HepG2 (cell line): ENCODE data around the gene IWS1. TPM values are rescaled to one million over a fixed set of nuclear protein-coding genes. Genes with fewer than 3 reads are reported as not detected.

Experiments
- ATF1 ChIP-seq: IDR thresholded peaks from 2 replicates; pipeline ENCODE4 v1.6.1; 2016; ENCODE audit warnings: mild to moderate bottlenecking, control low read depth
- ATF4 ChIP-seq, 2 experiments: fragments of 450-650 bp in 1 of 2; sonication (generic) in 1 of 2; formaldehyde crosslinking; IDR thresholded peaks; 2 replicates each; pipeline versions ENCODE4 v1.5.0 to v1.8.0; 2020 to 2022; ENCODE audit warnings: mild to moderate bottlenecking in 1 of 2, missing genetic modification reagents in 1 of 2
- ATRX ChIP-seq: sonication (generic); formaldehyde crosslinking; IDR thresholded peaks from 2 replicates; pipeline ENCODE4 v1.4.0; 2020; ENCODE audit warnings: missing genetic modification reagents, borderline replicate concordance
- DPF2 ChIP-seq: sonication (generic); formaldehyde crosslinking; IDR thresholded peaks from 2 replicates; pipeline ENCODE4 v1.4.0; 2020; ENCODE audit warnings: mild to moderate bottlenecking, low read depth, missing genetic modification reagents, borderline replicate concordance
- KAT2B ChIP-seq: fragments of 150-350 bp; IDR thresholded peaks from 2 replicates; pipeline ENCODE4 v1.6.1; 2014; ENCODE audit warnings: low read depth, low read length, borderline replicate concordance
- PCBP1 ChIP-seq: fragments of 200-400 bp; formaldehyde crosslinking; IDR thresholded peaks from 2 replicates; pipeline ENCODE4 v1.6.1; 2017; ENCODE audit warnings: mild to moderate bottlenecking, low read depth, low read length, borderline replicate concordance
- ZBTB39 ChIP-seq: sonication (generic); formaldehyde crosslinking; IDR thresholded peaks from 2 replicates; pipeline ENCODE4 v1.5.0; 2020; ENCODE audit warnings: missing genetic modification reagents
- ZNF12 ChIP-seq: sonication (generic); formaldehyde crosslinking; IDR thresholded peaks from 2 replicates; pipeline ENCODE4 v1.5.0; 2020; ENCODE audit warnings: missing genetic modification reagents
- ZNF383 ChIP-seq: sonication (generic); formaldehyde crosslinking; IDR thresholded peaks from 2 replicates; pipeline ENCODE4 v1.4.0; 2020; ENCODE audit warnings: missing genetic modification reagents, mild to moderate bottlenecking, borderline replicate concordance
- ZNF639 ChIP-seq: conservative IDR thresholded peaks from 2 replicates; pipeline ENCODE4 v1.6.1; 2018; ENCODE audit warnings: missing genetic modification reagents
- ZNF704 ChIP-seq: sonication (generic); formaldehyde crosslinking; IDR thresholded peaks from 2 replicates; pipeline ENCODE4 v1.8.1; 2023; ENCODE audit warnings: mild to moderate bottlenecking, inconsistent platforms, moderate library complexity, missing genetic modification reagents, borderline replicate concordance
- ZNF746 ChIP-seq: sonication (generic); formaldehyde crosslinking; IDR thresholded peaks from 2 replicates; pipeline ENCODE4 v1.8.0; 2022; ENCODE audit warnings: mild to moderate bottlenecking, missing genetic modification reagents
- ZNF784 ChIP-seq: sonication (generic); formaldehyde crosslinking; IDR thresholded peaks from 2 replicates; pipeline ENCODE4 v1.5.1; 2020; ENCODE audit warnings: missing genetic modification reagents, mild to moderate bottlenecking, borderline replicate concordance
- ZSCAN21 ChIP-seq: sonication (generic); formaldehyde crosslinking; IDR thresholded peaks from 2 replicates; pipeline ENCODE4 v1.8.0; 2022; ENCODE audit warnings: mild to moderate bottlenecking, missing genetic modification reagents, moderate library complexity, borderline replicate concordance
- polyA plus RNA-seq, 8 experiments: library from polyadenylated mRNA; depleted of rRNA in 3 of 8; stranded (reverse) in 7 of 8; unstranded in 1 of 8; fragments of >200 nt; fragmentation: Illumina TruSeq in 4 of 8; extraction: Trizol in 4 of 8; gene quantifications; 2 replicates each; pipeline versions ENCODE4 v1.2.1 to v1.2.3, GENCODE V29; 2011 to 2016; ENCODE audit warnings: low read depth in 4 of 8, missing spikeins in 1 of 8, mixed read lengths in 1 of 8; ENCODE audit not compliant: insufficient read depth in 1 of 8
- total RNA-seq, 5 experiments: library from RNA; depleted of rRNA; stranded (reverse); fragments of >200 nt; fragmentation: Illumina TruSeq; extraction: Trizol; gene quantifications; 2 replicates each; pipeline ENCODE4 v1.2.3, GENCODE V29; 2016; ENCODE audit warnings: low read depth in 1 of 5

Gene IWS1
- total and polyA plus RNA-seq, 2 of the 13 experiments (the other 11 are each of a cell fraction or from before 2014, with no cell fraction given), result 28.9 to 62.3 TPM

GRCh38 chr2:127454595-127455565, 71.4 kb downstream of the IWS1 start (continued):
- TF ChIP-seq ZNF639 (CRISPR knock-in tag), result peak; percentile 81
- no peak for TF ChIP-seq KAT2B
- 0 out of 2 replicates have a peak, but pooled peaks have one; percentile 97 for TF ChIP-seq ZNF383 (CRISPR knock-in tag)
- no peak for TF ChIP-seq ATRX
- TF ChIP-seq DPF2 (CRISPR knock-in tag), result peak; percentile 95
- peak; percentile 89; the same call in 1 of the 2 replicates for TF ChIP-seq ZSCAN21 (CRISPR knock-in tag)
- peak; percentile 82 for TF ChIP-seq ZNF746 (CRISPR knock-in tag)
- TF ChIP-seq ATF1 (CRISPR knock-in tag), result peak; percentile 17; the same call in 1 of the 2 replicates
- peak; percentile 85 for TF ChIP-seq ZNF12
- TF ChIP-seq ZNF784 (CRISPR knock-in tag), result no peak; the same call in 1 of the 2 replicates
- TF ChIP-seq ZNF704 (CRISPR knock-in tag), result peak; percentile 47; the same call in 1 of the 2 replicates
- TF ChIP-seq ZBTB39 (CRISPR knock-in tag), result peak; percentile 99
- TF ChIP-seq PCBP1, result no peak
- peak in 1 of 2 experiments; percentile 69; a peak in 2 of 4 replicates for TF ChIP-seq ATF4 (CRISPR knock-in tag; IDR thresholded peaks at IDR 0.05)
